Adrenal gland (tissue), 5 donors: ENCODE data around the gene C1orf105.

Source experiments
- POLR2A ChIP-seq, 2 donors: fragments of 450-650 bp; IDR thresholded peaks; one replicate each; pipeline ENCODE4 v1.6.1; 2017; ENCODE audit warnings: antibody characterized with exemption in 2 of 2, mild to moderate bottlenecking in 2 of 2, moderate library complexity in 1 of 2
- TF ChIP-seq, protein P1 (sequence below), 6 experiments: fragments of 450-650 bp in 4 of 6; fragments of 200-600 bp in 2 of 6; sonication (generic) in 1 of 6; IDR thresholded peaks; 1 replicate in 5 of 6; 2 replicates in 1 of 6; pipeline versions ENCODE4 v1.5.1 to v1.8.0; 2016 to 2021; ENCODE audit warnings: antibody characterized with exemption in 6 of 6, mild to moderate bottlenecking in 2 of 6, moderate library complexity in 1 of 6
- donor health status: DM: no; HTN: no; CAD: no.

- TF ChIP-seq, protein P1, sequence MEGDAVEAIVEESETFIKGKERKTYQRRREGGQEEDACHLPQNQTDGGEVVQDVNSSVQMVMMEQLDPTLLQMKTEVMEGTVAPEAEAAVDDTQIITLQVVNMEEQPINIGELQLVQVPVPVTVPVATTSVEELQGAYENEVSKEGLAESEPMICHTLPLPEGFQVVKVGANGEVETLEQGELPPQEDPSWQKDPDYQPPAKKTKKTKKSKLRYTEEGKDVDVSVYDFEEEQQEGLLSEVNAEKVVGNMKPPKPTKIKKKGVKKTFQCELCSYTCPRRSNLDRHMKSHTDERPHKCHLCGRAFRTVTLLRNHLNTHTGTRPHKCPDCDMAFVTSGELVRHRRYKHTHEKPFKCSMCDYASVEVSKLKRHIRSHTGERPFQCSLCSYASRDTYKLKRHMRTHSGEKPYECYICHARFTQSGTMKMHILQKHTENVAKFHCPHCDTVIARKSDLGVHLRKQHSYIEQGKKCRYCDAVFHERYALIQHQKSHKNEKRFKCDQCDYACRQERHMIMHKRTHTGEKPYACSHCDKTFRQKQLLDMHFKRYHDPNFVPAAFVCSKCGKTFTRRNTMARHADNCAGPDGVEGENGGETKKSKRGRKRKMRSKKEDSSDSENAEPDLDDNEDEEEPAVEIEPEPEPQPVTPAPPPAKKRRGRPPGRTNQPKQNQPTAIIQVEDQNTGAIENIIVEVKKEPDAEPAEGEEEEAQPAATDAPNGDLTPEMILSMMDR (IDR thresholded peaks at IDR 0.05) = no peak
- no peak for TF ChIP-seq POLR2A (IDR thresholded peaks at IDR 0.05)
Observed at GRCh38 chr1:172411791-172412338, 8.6 kb upstream of the C1orf105 start.
